H1 (cell line): ENCODE results near the gene RNU6-8. TPM values are rescaled to one million over a fixed set of nuclear protein-coding genes. Genes with fewer than 3 reads are reported as not detected.

ENCODE experiments used
- BRCA1 ChIP-seq: IDR thresholded peaks from 2 replicates; pipeline ENCODE4 v1.6.1; 2012; ENCODE audit warnings: low read depth, low read length, improper control_type of control experiment
- CHD7 ChIP-seq: fragments of 300-600 bp; sonication (generic); IDR thresholded peaks from 2 replicates; pipeline ENCODE4 v1.7.1; 2012; ENCODE audit warnings: low read length, moderate library complexity, mild to moderate bottlenecking, inconsistent platforms; ENCODE audit not compliant: insufficient replicate concordance
- EZH2 ChIP-seq: fragments of 200-600 bp; sonication (generic); IDR thresholded peaks from 2 replicates; pipeline ENCODE4 v1.7.1; 2012; ENCODE audit warnings: low read depth, mild to moderate bottlenecking, moderate library complexity, low read length, inconsistent platforms; ENCODE audit not compliant: severe bottlenecking
- JUND ChIP-seq: IDR thresholded peaks from 2 replicates; pipeline ENCODE4 v1.6.1; 2011; ENCODE audit warnings: mild to moderate bottlenecking, improper control_type of control experiment, low read length
- POLR2A ChIP-seq, 2 experiments: IDR thresholded peaks; 1 replicate in 1 of 2; 2 replicates in 1 of 2; pipeline ENCODE4 v1.6.1; 2011; ENCODE audit warnings: low read depth in 2 of 2, low read length in 2 of 2, mild to moderate bottlenecking in 2 of 2; ENCODE audit errors: control extremely low read depth in 1 of 2
- SAP30 ChIP-seq: fragments of 300-600 bp; sonication (generic); IDR thresholded peaks from 2 replicates; pipeline ENCODE4 v1.7.1; 2012; ENCODE audit warnings: low read length, moderate library complexity, mild to moderate bottlenecking, inconsistent platforms; ENCODE audit not compliant: insufficient read depth, insufficient replicate concordance
- SIN3A ChIP-seq, 2 experiments: IDR thresholded peaks in 1 of 2; conservative IDR thresholded peaks in 1 of 2; 2 replicates each; pipeline ENCODE4 v1.6.1; 2011 to 2012; ENCODE audit warnings: low read length in 2 of 2, improper control_type of control experiment in 1 of 2, low read depth in 1 of 2, mild to moderate bottlenecking in 1 of 2
- ZNF274 ChIP-seq: IDR thresholded peaks from 2 replicates; pipeline ENCODE4 v1.7.0; 2012; ENCODE audit warnings: low read length, borderline replicate concordance; ENCODE audit errors: extremely low read depth
- polyA plus RNA-seq, 7 experiments: library from polyadenylated mRNA; depleted of rRNA in 3 of 7; stranded (reverse) in 5 of 7; unstranded in 2 of 7; fragments of >200 nt in 5 of 7; fragments of 200-250 nt in 2 of 7; gene quantifications; 1 replicate in 5 of 7; 2 replicates in 1 of 7; 4 replicates in 1 of 7; pipeline versions ENCODE4 v1.2.1 to v1.2.3, GENCODE V29; 2011 to 2013; ENCODE audit warnings: missing spikeins in 2 of 7, mixed read lengths in 2 of 7
- total RNA-seq: library from RNA; stranded (reverse); fragmentation: NEBNext Ultra II Directional; extraction: Animal tissue kit (Norgen Biotek cat#: 25700); gene quantifications from 2 replicates; pipeline ENCODE4 v1.2.1, GENCODE V29; 2021

Gene RNU6-8
- total and polyA plus RNA-seq, 2 of the 8 experiments (the other 6 are each of a cell fraction or from before 2014, with no cell fraction given), result not detected

- no peak for TF ChIP-seq CHD7
- TF ChIP-seq SIN3A (conservative IDR thresholded peaks at IDR 0.05 in 1 of 2, IDR thresholded peaks at IDR 0.05 in 1 of 2; ENCODE audit: low read depth in 1 of 2, low read length in 2 of 2), result no peak
- TF ChIP-seq EZH2, result no peak
- no peak for TF ChIP-seq ZNF274
- no peak for TF ChIP-seq JUND
- TF ChIP-seq BRCA1, result no peak
- no peak for TF ChIP-seq POLR2A (IDR thresholded peaks at IDR 0.05; ENCODE audit: control extremely low read depth in 1 of 2, low read depth in 2 of 2, low read length in 2 of 2)
- TF ChIP-seq SAP30, result no peak
Measured at GRCh38 chr14:32206552-32206951, 3.5 kb upstream of the RNU6-8 start (continued).
